Heart right ventricle (tissue), 16 donors: ENCODE measurements around the gene ZNFX1. TPM values are rescaled to one million over a fixed set of nuclear protein-coding genes. Genes with fewer than 3 reads are reported as not detected.
"Not testable (repeated sequence)": the region's sequence is repeated elsewhere in the genome, so short reads cannot be mapped to it uniquely, and the experiment has no call there.

Experiments used
- ATAC-seq, 8 donors: fragments of 200-7000 bp; cut with Tn5 transposase; one replicate each; pipeline ENCODE4 v1.9.1; 2020; ENCODE audit warnings: mild to moderate bottlenecking in 8 of 8, moderate library complexity in 8 of 8, moderate number of reproducible peaks in 1 of 8
- DNase-seq, 2 donors: peaks; one replicate each; pipeline ENCODE4 v3.0.0-alpha.2; 2020
- H3K27ac ChIP-seq, 10 donors: fragments of 200-600 bp; sonication (generic) in 2 of 10; one replicate each; pipeline versions ENCODE4 v1.5.0 to v1.8.0; 2020 to 2022; ENCODE audit warnings: mild to moderate bottlenecking in 3 of 10
- H3K27me3 ChIP-seq, 7 donors: fragments of 200-600 bp; one replicate each; pipeline ENCODE4 v1.8.0; 2021 to 2022; ENCODE audit warnings: mild to moderate bottlenecking in 2 of 7
- H3K36me3 ChIP-seq, 9 donors: fragments of 200-600 bp; sonication (generic) in 1 of 9; one replicate each; pipeline versions ENCODE4 v1.5.0 to v1.8.0; 2020 to 2022; ENCODE audit warnings: mild to moderate bottlenecking in 2 of 9
- H3K4me1 ChIP-seq, 9 donors: fragments of 200-600 bp; sonication (generic) in 1 of 9; one replicate each; pipeline versions ENCODE4 v1.5.0 to v1.8.0; 2020 to 2022; ENCODE audit warnings: mild to moderate bottlenecking in 4 of 9
- H3K4me3 ChIP-seq, 10 donors: fragments of 200-600 bp; sonication (generic) in 2 of 10; one replicate each; pipeline versions ENCODE4 v1.5.0 to v1.8.0; 2020 to 2022; ENCODE audit warnings: mild to moderate bottlenecking in 7 of 10, moderate library complexity in 2 of 10
- H3K9me3 ChIP-seq, 11 donors: fragments of 200-600 bp in 10 of 11; sonication (generic) in 2 of 11; one replicate each; pipeline versions ENCODE4 v1.5.0 to v1.8.0; 2013 to 2022; ENCODE audit warnings: mild to moderate bottlenecking in 2 of 11, control low read depth in 1 of 11, moderate library complexity in 1 of 11
- WGBS, 2 donors: extraction: QIAGEN DNeasy Blood & Tissue Kit; methylation state at CpG; one replicate each; pipeline ENCODE4 v1.1.7; 2013; ENCODE audit warnings: inconsistent platforms in 1 of 2; 5-methylcytosine and 5-hydroxymethylcytosine counted together
- intact Hi-C, 10 donors: fragments of 100-400 bp; cut with DNase I; formaldehyde crosslinking; loops; one replicate each; pipeline versions ENCODE4 v1.11.1 to v1.14.2; 2022
- polyA plus RNA-seq, 2 donors: library from polyadenylated mRNA; stranded (reverse); fragments of 200-250 nt; gene quantifications; one replicate each; pipeline ENCODE4 v1.2.3, GENCODE V29; 2013
- total RNA-seq, 10 donors: library from RNA; stranded (reverse); fragmentation: NEBNext Ultra II Directional in 3 of 10; extraction: Animal tissue kit (Norgen Biotek cat#: 25700) in 3 of 10; gene quantifications; one replicate each; pipeline versions ENCODE4 v1.2.1 to v1.2.4, GENCODE V29; 2021 to 2023
- TF ChIP-seq, protein P1 (sequence below), 9 donors: fragments of 200-600 bp; sonication (generic) in 2 of 9; IDR thresholded peaks; one replicate each; pipeline versions ENCODE4 v1.5.0 to v1.8.0; 2021 to 2022; ENCODE audit warnings: antibody characterized with exemption in 9 of 9, mild to moderate bottlenecking in 5 of 9, moderate library complexity in 1 of 9
- donor health status: Arrhythmogenic right ventricular cardiomyopathy.
- donor health status: ischemic (EF 13 %, LVEDD 7.1; RV severe dilation, severe dysfunction).
- donor health status: healthy with polysubstance abuse.
- donor health status: DM: no; HTN: yes; CAD: no.
- donor health status: DM: no; HTN: no; CAD: no.
- donor health status: ischemic (EF 25% LVEDD 6.9; RV normal size, moderate dysfunction).
- donor health status: ischemic (EF 25% LVEDD 5.7; RV mildly dilated, moderate dysfunction).
- donor health status: healthy.
- donor health status: DM: yes; HTN: yes; CAD: no.
- donor health status: Ischemic cardiomyopathy.
- donor health status: ischemic (EF 35%, LVEDD 5.7; RV mildly dilated, moderate dysfunction).
- donor health status: nonischemic (EF 11% LVEDD 7.7; RV severe dilation, severe dysfunction).
- donor health status: DM: yes; HTN: yes; CAD: no.
- donor health status: PGD.
- donor health status: ischemic (EF 29% LVEDD 5.4; RV normal size, mild dysfunction).
- donor health status: nonischemic (EF 23%, LVEDD 6.1; RV moderate dilation, normal function).

The ZNFX1 gene
- total and polyA plus RNA-seq, 12 donors: 7.8 to 49.5 (median 23.7) TPM

DNA sequence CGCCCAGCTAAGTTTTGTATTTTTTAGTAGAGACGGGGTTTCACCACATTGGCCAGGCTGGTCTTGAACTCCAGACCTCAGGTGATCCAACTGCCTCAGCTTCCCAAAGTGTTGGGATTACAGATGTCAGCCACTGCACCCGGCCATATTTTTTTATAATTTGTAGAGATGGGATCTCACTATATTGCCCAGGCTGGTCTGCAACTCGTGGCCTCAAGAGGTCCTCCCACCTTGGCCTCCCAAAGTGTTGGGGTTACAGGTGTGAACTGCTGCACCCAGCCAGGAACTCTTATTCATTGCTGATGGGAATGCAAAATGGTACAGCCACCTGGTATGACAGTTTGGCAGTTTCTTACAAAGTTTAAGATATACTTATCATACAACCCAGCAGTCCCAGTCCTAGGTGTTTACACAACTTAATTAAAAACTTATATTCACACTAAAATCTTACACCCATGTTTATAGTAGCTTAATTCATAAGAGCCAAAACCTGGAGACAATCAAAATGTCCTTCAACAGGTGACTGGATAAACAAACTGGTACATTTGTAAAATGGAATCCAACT, 78.0 kb downstream of the ZNFX1 start:
- Histone ChIP-seq H3K27me3 (no peaks in the 10 kb centered on the region), H3K4me1 (no peaks in the 10 kb centered on the region), H3K9me3 (peaks cover 0 to 7% (median 0%) of the 10 kb centered on the region in 11 donors), H3K27ac (no peak overlapping the region), H3K36me3 (no peaks in the 10 kb centered on the region), H3K4me3 (no peak overlapping the region)
- no peak for ATAC-seq
- TF ChIP-seq, protein P1, sequence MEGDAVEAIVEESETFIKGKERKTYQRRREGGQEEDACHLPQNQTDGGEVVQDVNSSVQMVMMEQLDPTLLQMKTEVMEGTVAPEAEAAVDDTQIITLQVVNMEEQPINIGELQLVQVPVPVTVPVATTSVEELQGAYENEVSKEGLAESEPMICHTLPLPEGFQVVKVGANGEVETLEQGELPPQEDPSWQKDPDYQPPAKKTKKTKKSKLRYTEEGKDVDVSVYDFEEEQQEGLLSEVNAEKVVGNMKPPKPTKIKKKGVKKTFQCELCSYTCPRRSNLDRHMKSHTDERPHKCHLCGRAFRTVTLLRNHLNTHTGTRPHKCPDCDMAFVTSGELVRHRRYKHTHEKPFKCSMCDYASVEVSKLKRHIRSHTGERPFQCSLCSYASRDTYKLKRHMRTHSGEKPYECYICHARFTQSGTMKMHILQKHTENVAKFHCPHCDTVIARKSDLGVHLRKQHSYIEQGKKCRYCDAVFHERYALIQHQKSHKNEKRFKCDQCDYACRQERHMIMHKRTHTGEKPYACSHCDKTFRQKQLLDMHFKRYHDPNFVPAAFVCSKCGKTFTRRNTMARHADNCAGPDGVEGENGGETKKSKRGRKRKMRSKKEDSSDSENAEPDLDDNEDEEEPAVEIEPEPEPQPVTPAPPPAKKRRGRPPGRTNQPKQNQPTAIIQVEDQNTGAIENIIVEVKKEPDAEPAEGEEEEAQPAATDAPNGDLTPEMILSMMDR (IDR thresholded peaks at IDR 0.05): no peak
- DNase-seq: no peak
- intact Hi-C loops: no loop called here
- WGBS, 2 donors: 91 to 94% methylated on average over 4 of the region's 4 CpGs

DNA sequence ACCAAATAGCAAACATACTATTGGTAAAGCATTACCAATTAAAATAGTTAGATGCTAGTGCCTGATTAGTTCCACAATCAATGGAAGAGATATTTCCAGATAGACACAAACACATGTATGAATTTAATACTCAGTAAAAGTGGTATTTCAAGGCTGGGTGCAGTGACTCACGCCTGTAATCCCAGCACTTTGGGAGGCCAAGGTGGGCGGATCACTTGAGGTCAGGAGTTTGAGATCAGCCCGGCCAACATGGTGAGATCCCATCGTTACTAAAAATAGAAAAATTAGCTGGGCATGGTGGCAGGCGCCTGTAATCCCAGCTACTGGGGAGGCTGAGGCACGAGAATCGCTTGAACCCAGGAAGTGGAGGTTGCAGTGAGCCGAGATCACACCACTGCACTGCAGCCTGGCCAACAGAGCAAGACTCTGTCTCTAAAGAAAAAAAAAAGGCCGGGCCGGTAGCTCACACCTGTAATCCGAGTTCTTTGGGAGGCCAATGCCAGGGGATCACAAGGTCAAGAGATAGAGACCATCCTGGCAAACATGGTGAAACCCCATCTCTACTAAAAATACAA, 84.8 kb downstream of the ZNFX1 start:
- H3K27ac ChIP-seq, DNase-seq, H3K36me3 ChIP-seq, H3K4me1 ChIP-seq, intact Hi-C loops, H3K4me3 ChIP-seq, ATAC-seq, H3K9me3 ChIP-seq, H3K27me3 ChIP-seq: not testable (repeated sequence)
- WGBS, 2 donors: 81 to 83% methylated on average over 11 of the region's 11 CpGs

Other genes with a start within 250 kb of the ZNFX1 start
- gene CSE1L, start 231.7 kb downstream of the ZNFX1 start, total RNA-seq: 10 to 100 TPM; 27.8 to 47.6 (median 39.9) TPM
- gene CSE1L, start 231.7 kb downstream of the ZNFX1 start, polyA plus RNA-seq: 10 to 100 TPM; 16.2 to 37.6 TPM
- 10 to 100 TPM; 52.2 to 94.3 (median 72.6) TPM for gene STAU1, start 89.7 kb downstream of the ZNFX1 start, total RNA-seq
- 10 to 100 TPM; 18.0 to 31.3 TPM for gene STAU1, start 89.7 kb downstream of the ZNFX1 start, polyA plus RNA-seq
- 10 to 100 TPM; 11.0 to 16.5 (median 12.8) TPM for gene DDX27, start 58.6 kb downstream of the ZNFX1 start, total RNA-seq
- gene DDX27, start 58.6 kb downstream of the ZNFX1 start, polyA plus RNA-seq: 10 to 100 TPM; 15.1 to 26.2 TPM
- 1 to 10 TPM in 8 of 10 donors, under 1 TPM in 2; 0.64 to 4.2 (median 1.2) TPM for gene KCNB1, start 204.6 kb upstream of the ZNFX1 start, total RNA-seq
- under 1 TPM; 0.80 to 0.99 TPM for gene KCNB1, start 204.6 kb upstream of the ZNFX1 start, polyA plus RNA-seq